Heart left ventricle (tissue), 13 donors: Measurements from ENCODE around the gene NOTCH2.

Source experiments
- CTCF ChIP-seq, 12 donors: fragments of 200-600 bp; sonication (generic) in 4 of 12; IDR thresholded peaks; one replicate each; pipeline versions ENCODE4 v1.5.0 to v1.8.0; 2018 to 2022; ENCODE audit warnings: antibody characterized with exemption in 12 of 12, mild to moderate bottlenecking in 5 of 12
- POLR2A ChIP-seq, 2 donors: fragments of 450-650 bp; IDR thresholded peaks; one replicate each; pipeline ENCODE4 v1.6.1; 2017; ENCODE audit warnings: antibody characterized with exemption in 2 of 2, mild to moderate bottlenecking in 2 of 2, moderate library complexity in 2 of 2
- donor health status: ischemic (EF 13 %, LVEDD 7.1; RV severe dilation, severe dysfunction).
- donor health status: DM: no; HTN: yes; CAD: no.
- donor health status: DM: no; HTN: no; CAD: no.
- donor health status: ischemic (EF 25% LVEDD 6.9; RV normal size, moderate dysfunction).
- donor health status: ischemic (EF 25% LVEDD 5.7; RV mildly dilated, moderate dysfunction).
- donor health status: ischemic (EF 35%, LVEDD 5.7; RV mildly dilated, moderate dysfunction).
- donor health status: nonischemic (EF 11% LVEDD 7.7; RV severe dilation, severe dysfunction).
- donor health status: DM: yes; HTN: yes; CAD: no.
- donor health status: PGD.
- donor health status: ischemic (EF 29% LVEDD 5.4; RV normal size, mild dysfunction).
- donor health status: nonischemic (EF 23%, LVEDD 6.1; RV moderate dilation, normal function).

GRCh38 chr1:119910618-119911017 lies 158.8 kb downstream of the NOTCH2 start:
- TF ChIP-seq CTCF (IDR thresholded peaks at IDR 0.05) (no peak), POLR2A (IDR thresholded peaks at IDR 0.05) (no peak)
